Left lung (tissue), 10 donors: Measurements from ENCODE around the gene AARS1. TPM values are rescaled to one million over a fixed set of nuclear protein-coding genes. Genes with fewer than 3 reads are reported as not detected.
"Not testable (repeated sequence)": the region's sequence is repeated elsewhere in the genome, so short reads cannot be mapped to it uniquely, and the experiment has no call there.

Experiments
- ATAC-seq: fragments of 200-7000 bp; cut with Tn5 transposase; one replicate; pipeline ENCODE4 v1.9.1; 2020; ENCODE audit warnings: moderate library complexity
- DNase-seq, 4 donors: peaks; one replicate each; pipeline ENCODE4 v3.0.0-alpha.2; 2013 to 2020
- H3K27ac ChIP-seq, 2 donors: fragments of 200-600 bp; sonication (generic) in 1 of 2; one replicate each; pipeline versions ENCODE4 v1.5.0 to v1.8.0; 2020 to 2021
- H3K27me3 ChIP-seq, 2 donors: fragments of 200-600 bp; sonication (generic) in 1 of 2; one replicate each; pipeline versions ENCODE4 v1.5.0 to v1.8.0; 2020 to 2021
- H3K36me3 ChIP-seq, 2 donors: fragments of 200-600 bp; sonication (generic) in 1 of 2; one replicate each; pipeline versions ENCODE4 v1.5.0 to v1.8.0; 2020 to 2021
- H3K4me1 ChIP-seq, 2 donors: fragments of 200-600 bp; one replicate each; pipeline ENCODE4 v1.8.0; 2021
- H3K4me3 ChIP-seq, 2 donors: fragments of 200-600 bp; sonication (generic) in 1 of 2; one replicate each; pipeline versions ENCODE4 v1.5.0 to v1.8.0; 2020 to 2021; ENCODE audit warnings: mild to moderate bottlenecking in 1 of 2
- H3K9me3 ChIP-seq, 2 donors: fragments of 200-600 bp; sonication (generic) in 1 of 2; one replicate each; pipeline versions ENCODE4 v1.5.0 to v1.8.0; 2020 to 2021
- intact Hi-C, 2 donors: fragments of 100-400 bp; cut with DNase I; formaldehyde crosslinking; loops; one replicate each; pipeline versions ENCODE4 v1.11.2 to v1.14.2; 2022
- polyA plus RNA-seq, 6 donors: library from polyadenylated mRNA; unstranded; fragments of 120-200 nt; gene quantifications; one replicate each; pipeline ENCODE4 v1.2.1, GENCODE V29; 2013; ENCODE audit not compliant: insufficient read length in 6 of 6
- total RNA-seq, 2 donors: library from RNA; stranded (reverse); fragmentation: NEBNext Ultra II Directional; extraction: Animal tissue kit (Norgen Biotek cat#: 25700); gene quantifications; one replicate each; pipeline ENCODE4 v1.2.1, GENCODE V29; 2021
- donor health status: DM: no; HTN: yes; CAD: no.
- donor health status: DM: no; HTN: no; CAD: no.

AARS1 gene
- total and polyA plus RNA-seq, 8 donors = 64.7 to 111 (median 75.3) TPM

DNA sequence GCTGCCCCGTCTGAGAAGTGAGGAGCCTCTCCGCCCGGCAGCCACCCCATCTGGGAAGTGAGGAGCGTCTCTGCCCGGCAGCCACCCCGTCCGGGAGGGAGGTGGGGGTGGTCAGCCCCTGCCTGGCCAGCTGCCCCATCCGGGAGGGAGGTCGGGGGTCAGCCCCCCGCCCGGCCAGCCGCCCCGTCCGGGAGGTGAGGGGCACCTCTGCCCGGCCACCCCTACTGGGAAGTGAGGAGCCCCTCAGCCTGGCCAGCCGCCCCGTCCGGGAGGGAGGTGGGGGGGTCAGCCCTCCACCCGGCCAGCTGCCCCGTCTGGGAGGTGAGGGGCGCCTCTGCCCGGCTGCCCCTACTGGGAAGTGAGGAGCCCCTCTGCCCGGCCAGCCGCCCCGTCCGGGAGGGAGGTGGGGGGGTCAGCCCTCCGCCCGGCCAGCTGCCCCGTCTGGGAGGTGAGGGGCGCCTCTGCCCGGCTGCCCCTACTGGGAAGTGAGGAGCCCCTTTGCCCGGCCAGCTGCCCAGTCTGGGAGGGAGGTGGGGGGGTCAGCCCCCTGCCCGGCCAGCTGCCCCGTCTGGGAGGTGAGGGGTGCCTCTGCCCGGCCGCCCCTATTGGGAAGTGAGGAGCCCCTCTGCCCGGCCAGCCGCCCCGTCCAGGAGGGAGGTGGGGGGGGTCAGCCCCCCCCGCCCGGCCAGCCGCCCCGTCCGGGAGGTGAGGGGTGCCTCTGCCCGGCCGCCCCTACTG is 84.5 kb downstream of the AARS1 start:
- H3K27me3 ChIP-seq, H3K27ac ChIP-seq, H3K36me3 ChIP-seq, intact Hi-C loops, DNase-seq, H3K4me3 ChIP-seq, H3K4me1 ChIP-seq, ATAC-seq, H3K9me3 ChIP-seq: not testable (repeated sequence)

DNA sequence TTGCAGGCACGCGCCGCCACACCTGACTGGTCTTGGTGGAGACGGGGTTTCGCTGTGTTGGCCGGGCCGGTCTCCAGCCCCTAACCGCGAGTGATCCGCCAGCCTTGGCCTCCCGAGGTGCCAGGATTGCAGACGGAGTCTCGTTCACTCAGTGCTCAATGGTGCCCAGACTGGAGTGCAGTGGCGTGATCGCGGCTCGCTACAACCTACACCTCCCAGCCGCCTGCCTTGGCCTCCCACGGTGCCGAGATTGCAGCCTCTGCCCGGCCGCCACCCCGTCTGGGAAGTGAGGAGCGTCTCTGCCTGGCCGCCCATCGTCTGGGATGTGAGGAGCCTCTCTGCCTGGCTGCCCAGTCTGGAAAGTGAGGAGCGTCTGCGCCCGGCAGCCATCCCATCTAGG is 85.3 kb downstream of the AARS1 start:
- ATAC-seq, H3K36me3 ChIP-seq, DNase-seq, H3K4me3 ChIP-seq, H3K27ac ChIP-seq, H3K4me1 ChIP-seq, H3K9me3 ChIP-seq, H3K27me3 ChIP-seq, intact Hi-C loops: not testable (repeated sequence)

DNA sequence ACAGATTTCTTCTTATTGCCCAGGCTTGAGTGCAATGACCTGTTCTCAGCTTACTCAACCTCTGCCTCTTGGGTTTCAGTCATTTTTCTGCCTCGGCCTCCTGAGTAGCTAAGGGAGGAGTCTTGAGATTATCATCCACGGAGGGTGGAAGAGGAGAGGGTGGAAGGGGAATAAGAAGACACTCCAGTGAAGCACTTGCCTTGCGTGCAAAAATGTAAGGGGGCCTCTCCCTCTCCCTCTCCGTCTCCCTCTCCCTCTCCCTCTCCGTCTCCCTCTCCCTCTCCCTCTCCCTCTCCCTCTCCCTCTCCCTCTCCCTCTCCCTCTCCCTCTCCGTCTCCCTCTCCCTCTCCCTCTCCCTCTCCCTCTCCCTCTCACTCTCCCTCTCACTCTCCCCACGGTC is 85.8 kb downstream of the AARS1 start:
- H3K4me3 ChIP-seq, H3K27me3 ChIP-seq, H3K36me3 ChIP-seq, H3K27ac ChIP-seq, H3K9me3 ChIP-seq, DNase-seq, intact Hi-C loops, ATAC-seq, H3K4me1 ChIP-seq: not testable (repeated sequence)

Other genes starting within 250 kb of the AARS1 start
- gene PDPR, start 175.2 kb downstream of the AARS1 start, total RNA-seq = 10 to 100 TPM; 16.5 to 26.0 TPM
- 10 to 100 TPM; 33.2 to 47.2 (median 43.2) TPM for gene PDPR, start 175.2 kb downstream of the AARS1 start, polyA plus RNA-seq
- under 1 TPM in 1 of 2 donors, not detected in 1; 0.15 TPM for gene CLEC18C, start 115.7 kb downstream of the AARS1 start, total RNA-seq
- under 1 TPM in 4 of 6 donors, not detected in 2; 0.13 to 0.66 (median 0.25) TPM for gene CLEC18C, start 115.7 kb downstream of the AARS1 start, polyA plus RNA-seq
- gene EXOSC6, start 37.6 kb downstream of the AARS1 start, total RNA-seq = 10 to 100 TPM; 17.9 to 29.0 TPM
- gene EXOSC6, start 37.6 kb downstream of the AARS1 start, polyA plus RNA-seq = 10 to 100 TPM; 14.0 to 20.6 (median 16.4) TPM
- 10 to 100 TPM; 23.5 to 26.5 TPM for gene DDX19B, start 9.7 kb upstream of the AARS1 start, total RNA-seq
- 10 to 100 TPM; 32.4 to 37.5 (median 35.7) TPM for gene DDX19B, start 9.7 kb upstream of the AARS1 start, polyA plus RNA-seq
- 10 to 100 TPM; 28.8 to 31.7 TPM for gene DDX19A, start 57.4 kb upstream of the AARS1 start, total RNA-seq
- 10 to 100 TPM; 42.2 to 49.6 (median 46.2) TPM for gene DDX19A, start 57.4 kb upstream of the AARS1 start, polyA plus RNA-seq
- gene ST3GAL2, start 149.6 kb upstream of the AARS1 start, total RNA-seq = 10 to 100 TPM; 28.7 to 35.1 TPM
- 10 to 100 TPM; 25.3 to 38.5 (median 30.6) TPM for gene ST3GAL2, start 149.6 kb upstream of the AARS1 start, polyA plus RNA-seq
- 10 to 100 TPM; 20.4 to 20.7 TPM for gene FCSK, start 165.1 kb upstream of the AARS1 start, total RNA-seq
- gene FCSK, start 165.1 kb upstream of the AARS1 start, polyA plus RNA-seq = 10 to 100 TPM; 11.0 to 17.8 (median 14.3) TPM
- 10 to 100 TPM; 58.5 to 66.7 TPM for gene COG4, start 234.0 kb upstream of the AARS1 start, total RNA-seq
- 10 to 100 TPM; 56.0 to 64.0 (median 58.6) TPM for gene COG4, start 234.0 kb upstream of the AARS1 start, polyA plus RNA-seq
- gene SF3B3, start 234.3 kb upstream of the AARS1 start, total RNA-seq = 100 to 1,000 TPM; 210 to 255 TPM
- 100 to 1,000 TPM; 331 to 396 (median 375) TPM for gene SF3B3, start 234.3 kb upstream of the AARS1 start, polyA plus RNA-seq